ENCODE results near the gene BORCS6. TPM values are rescaled to one million over a fixed set of nuclear protein-coding genes. Genes with fewer than 3 reads are reported as not detected.

The BORCS6 gene
- total and polyA plus RNA-seq, 2 of the 13 experiments (the other 11 are each of a cell fraction or from before 2014, with no cell fraction given) = 2.0 to 5.1 TPM

DNA sequence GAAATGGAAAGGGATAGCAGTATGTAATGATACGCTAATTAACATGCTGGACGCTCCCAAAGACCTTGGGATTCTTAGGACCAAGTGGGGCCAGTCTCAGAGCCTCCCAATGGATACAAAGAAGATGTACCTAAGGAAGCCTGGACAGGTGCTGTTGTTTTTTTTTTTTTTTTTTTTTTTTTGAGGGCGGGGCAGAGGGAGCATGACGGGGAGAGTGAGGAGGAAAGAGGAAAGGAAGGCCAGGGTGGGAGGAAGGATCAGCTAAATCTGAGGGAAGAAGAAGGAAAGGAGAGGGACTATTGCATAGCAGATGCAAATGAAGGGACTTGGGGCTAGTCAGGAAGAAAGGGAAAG, 29.8 kb downstream of the BORCS6 start:
- no peak for ATAC-seq
- H3K4me1 ChIP-seq (ENCODE audit: insufficient read depth, low read length) = peaks cover 59% of the 10 kb centered on the region

More for the DNA sequence above, 29.8 kb downstream of the BORCS6 start:
- no peak overlapping the region for H3K27ac ChIP-seq (ENCODE audit: extremely low read length, insufficient read depth, low read length)
- FAIRE-seq (no peak), DNase-seq (ENCODE audit: low spot score) (no peak)
- no TSS peak for BruUV-seq (replicated peaks)
- H3K79me2 ChIP-seq (ENCODE audit: insufficient read depth, low read length) = peaks cover 18% of the 10 kb centered on the region
- intact Hi-C loops (cut with micrococcal nuclease; ENCODE audit: unreplicated experiment) = no loop called here
- H3K4me3 ChIP-seq (replicated peaks in 1 of 3; ENCODE audit: insufficient read depth in 1 of 3, low read depth in 2 of 3, low read length in 3 of 3) = no peak overlapping the region
- CTCF ChIA-PET (ENCODE audit: low intra/inter-chr PET ratio, low total read pairs) = no interaction called here
- H3K9me3 ChIP-seq (ENCODE audit: low read length) = no peaks in the 10 kb centered on the region
- H3K36me3 ChIP-seq (replicated peaks in 1 of 2; ENCODE audit: control insufficient read depth in 1 of 2, insufficient read depth in 2 of 2, low read length in 2 of 2) = peaks cover 1 to 7% of the 10 kb centered on the region in 2 experiments; a peak in 3 of 5 replicates
- WGBS (ENCODE audit: low lambda C conversion rate) = 91% methylated on average over 4 of the region's 4 CpGs
- H2AFZ ChIP-seq (ENCODE audit: low read length) = no peak overlapping the region
- no peak overlapping the region for H3K4me2 ChIP-seq (ENCODE audit: low read depth, low read length)
- H3K27me3 ChIP-seq (ENCODE audit: control insufficient read depth in 1 of 2, insufficient read depth in 2 of 2, low read length in 2 of 2) = no peaks in the 10 kb centered on the region; a peak in 1 of 5 replicates
- TF ChIP-seq HDAC1 (CRISPR knock-in tag; IDR thresholded peaks at IDR 0.05) (no peak), SPEN (CRISPR knock-in tag; IDR thresholded peaks at IDR 0.05; ENCODE audit: low read depth) (no peak), ZNF749 (CRISPR knock-in tag; IDR thresholded peaks at IDR 0.05; ENCODE audit: borderline replicate concordance) (no peak), SP2 (CRISPR knock-in tag; IDR thresholded peaks at IDR 0.05) (no peak), SIX4 (CRISPR knock-in tag; IDR thresholded peaks at IDR 0.05) (no peak), ZNF382 (CRISPR knock-in tag; IDR thresholded peaks at IDR 0.05; ENCODE audit: borderline replicate concordance) (no peak), CHD4 (IDR thresholded peaks at IDR 0.05; ENCODE audit: borderline replicate concordance, low read length) (no peak)
- TF ChIP-seq, protein P1, sequence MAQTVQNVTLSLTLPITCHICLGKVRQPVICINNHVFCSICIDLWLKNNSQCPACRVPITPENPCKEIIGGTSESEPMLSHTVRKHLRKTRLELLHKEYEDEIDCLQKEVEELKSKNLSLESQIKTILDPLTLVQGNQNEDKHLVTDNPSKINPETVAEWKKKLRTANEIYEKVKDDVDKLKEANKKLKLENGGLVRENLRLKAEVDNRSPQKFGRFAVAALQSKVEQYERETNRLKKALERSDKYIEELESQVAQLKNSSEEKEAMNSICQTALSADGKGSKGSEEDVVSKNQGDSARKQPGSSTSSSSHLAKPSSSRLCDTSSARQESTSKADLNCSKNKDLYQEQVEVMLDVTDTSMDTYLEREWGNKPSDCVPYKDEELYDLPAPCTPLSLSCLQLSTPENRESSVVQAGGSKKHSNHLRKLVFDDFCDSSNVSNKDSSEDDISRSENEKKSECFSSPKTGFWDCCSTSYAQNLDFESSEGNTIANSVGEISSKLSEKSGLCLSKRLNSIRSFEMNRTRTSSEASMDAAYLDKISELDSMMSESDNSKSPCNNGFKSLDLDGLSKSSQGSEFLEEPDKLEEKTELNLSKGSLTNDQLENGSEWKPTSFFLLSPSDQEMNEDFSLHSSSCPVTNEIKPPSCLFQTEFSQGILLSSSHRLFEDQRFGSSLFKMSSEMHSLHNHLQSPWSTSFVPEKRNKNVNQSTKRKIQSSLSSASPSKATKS (CRISPR knock-in tag; IDR thresholded peaks at IDR 0.05) = no peak
- TF ChIP-seq, protein P2, sequence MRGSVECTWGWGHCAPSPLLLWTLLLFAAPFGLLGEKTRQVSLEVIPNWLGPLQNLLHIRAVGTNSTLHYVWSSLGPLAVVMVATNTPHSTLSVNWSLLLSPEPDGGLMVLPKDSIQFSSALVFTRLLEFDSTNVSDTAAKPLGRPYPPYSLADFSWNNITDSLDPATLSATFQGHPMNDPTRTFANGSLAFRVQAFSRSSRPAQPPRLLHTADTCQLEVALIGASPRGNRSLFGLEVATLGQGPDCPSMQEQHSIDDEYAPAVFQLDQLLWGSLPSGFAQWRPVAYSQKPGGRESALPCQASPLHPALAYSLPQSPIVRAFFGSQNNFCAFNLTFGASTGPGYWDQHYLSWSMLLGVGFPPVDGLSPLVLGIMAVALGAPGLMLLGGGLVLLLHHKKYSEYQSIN (CRISPR knock-in tag; IDR thresholded peaks at IDR 0.05; ENCODE audit: borderline replicate concordance) = no peak
- TF ChIP-seq, protein P3, sequence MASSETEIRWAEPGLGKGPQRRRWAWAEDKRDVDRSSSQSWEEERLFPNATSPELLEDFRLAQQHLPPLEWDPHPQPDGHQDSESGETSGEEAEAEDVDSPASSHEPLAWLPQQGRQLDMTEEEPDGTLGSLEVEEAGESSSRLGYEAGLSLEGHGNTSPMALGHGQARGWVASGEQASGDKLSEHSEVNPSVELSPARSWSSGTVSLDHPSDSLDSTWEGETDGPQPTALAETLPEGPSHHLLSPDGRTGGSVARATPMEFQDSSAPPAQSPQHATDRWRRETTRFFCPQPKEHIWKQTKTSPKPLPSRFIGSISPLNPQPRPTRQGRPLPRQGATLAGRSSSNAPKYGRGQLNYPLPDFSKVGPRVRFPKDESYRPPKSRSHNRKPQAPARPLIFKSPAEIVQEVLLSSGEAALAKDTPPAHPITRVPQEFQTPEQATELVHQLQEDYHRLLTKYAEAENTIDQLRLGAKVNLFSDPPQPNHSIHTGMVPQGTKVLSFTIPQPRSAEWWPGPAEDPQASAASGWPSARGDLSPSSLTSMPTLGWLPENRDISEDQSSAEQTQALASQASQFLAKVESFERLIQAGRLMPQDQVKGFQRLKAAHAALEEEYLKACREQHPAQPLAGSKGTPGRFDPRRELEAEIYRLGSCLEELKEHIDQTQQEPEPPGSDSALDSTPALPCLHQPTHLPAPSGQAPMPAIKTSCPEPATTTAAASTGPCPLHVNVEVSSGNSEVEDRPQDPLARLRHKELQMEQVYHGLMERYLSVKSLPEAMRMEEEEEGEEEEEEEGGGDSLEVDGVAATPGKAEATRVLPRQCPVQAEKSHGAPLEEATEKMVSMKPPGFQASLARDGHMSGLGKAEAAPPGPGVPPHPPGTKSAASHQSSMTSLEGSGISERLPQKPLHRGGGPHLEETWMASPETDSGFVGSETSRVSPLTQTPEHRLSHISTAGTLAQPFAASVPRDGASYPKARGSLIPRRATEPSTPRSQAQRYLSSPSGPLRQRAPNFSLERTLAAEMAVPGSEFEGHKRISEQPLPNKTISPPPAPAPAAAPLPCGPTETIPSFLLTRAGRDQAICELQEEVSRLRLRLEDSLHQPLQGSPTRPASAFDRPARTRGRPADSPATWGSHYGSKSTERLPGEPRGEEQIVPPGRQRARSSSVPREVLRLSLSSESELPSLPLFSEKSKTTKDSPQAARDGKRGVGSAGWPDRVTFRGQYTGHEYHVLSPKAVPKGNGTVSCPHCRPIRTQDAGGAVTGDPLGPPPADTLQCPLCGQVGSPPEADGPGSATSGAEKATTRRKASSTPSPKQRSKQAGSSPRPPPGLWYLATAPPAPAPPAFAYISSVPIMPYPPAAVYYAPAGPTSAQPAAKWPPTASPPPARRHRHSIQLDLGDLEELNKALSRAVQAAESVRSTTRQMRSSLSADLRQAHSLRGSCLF (CRISPR knock-in tag; IDR thresholded peaks at IDR 0.05; ENCODE audit: borderline replicate concordance) = no peak
- no peak overlapping the region for H3K9ac ChIP-seq (ENCODE audit: insufficient read depth, low read depth, low read length)
- in situ Hi-C loops (cut with HindIII; ENCODE audit: extremely low pct_ligation_motif_present, low pct_unique_long_range_greater_than_20kb) = no loop called here
- H4K20me1 ChIP-seq (ENCODE audit: insufficient read depth, low read length) = no peaks in the 10 kb centered on the region
- POLR2A ChIA-PET = interaction anchor here (2.0 kb wide), 1 partner anchor 13 kb away, joined by 11 read pairs; no protein-coding TSS in a partner anchor

Data from HepG2 (cell line).